Choroid plexus epithelial cell (primary cell): ENCODE results near the gene PROS1.
A peak's percentile ranks its signal among the peaks of the same experiment; 100 is the strongest.
"Not testable (repeated sequence)": the region's sequence is repeated elsewhere in the genome, so short reads cannot be mapped to it uniquely, and the experiment has no call there.

Experiments
- DNase-seq: peaks from one replicate; pipeline ENCODE4 v3.0.0-alpha.2; 2010; ENCODE audit warnings: low read depth
- H3K4me3 ChIP-seq: 2 replicates; pipeline ENCODE4 v1.5.1; 2011; ENCODE audit warnings: low read depth, mild to moderate bottlenecking, control low read depth, low read length, moderate library complexity
- CTCF ChIP-seq: conservative IDR thresholded peaks from 2 replicates; pipeline ENCODE4 v1.5.1; 2011; ENCODE audit warnings: low read depth, mild to moderate bottlenecking, control low read depth, inconsistent platforms, low read length, moderate library complexity

Gene PROS1

GRCh38 chr3:93911206-93911605, 62.5 kb downstream of the PROS1 start:
- no peak overlapping the region for H3K4me3 ChIP-seq
- TF ChIP-seq CTCF: no peak
- no peak for DNase-seq

DNA sequence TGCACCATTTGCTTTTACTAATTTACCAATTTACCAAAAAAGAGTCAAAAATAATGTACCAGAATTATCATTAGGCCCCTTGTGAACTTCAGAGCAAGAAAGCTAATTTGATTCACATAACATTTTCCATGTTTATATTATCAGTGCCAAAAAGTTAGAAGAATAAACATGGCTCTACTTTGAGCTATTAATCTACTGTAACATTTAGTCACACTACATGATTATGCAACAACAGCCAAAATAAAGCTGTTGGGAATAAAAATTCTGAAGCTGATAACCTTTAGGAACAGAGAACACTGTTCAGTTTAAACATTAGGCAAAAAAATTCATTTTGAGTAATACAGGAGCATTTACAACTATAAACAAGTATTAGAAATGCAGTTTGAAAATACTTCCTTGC, 63.6 kb downstream of the PROS1 start:
- TF ChIP-seq CTCF: no peak
- peak; percentile 18 for DNase-seq
- H3K4me3 ChIP-seq: no peak overlapping the region

DNA sequence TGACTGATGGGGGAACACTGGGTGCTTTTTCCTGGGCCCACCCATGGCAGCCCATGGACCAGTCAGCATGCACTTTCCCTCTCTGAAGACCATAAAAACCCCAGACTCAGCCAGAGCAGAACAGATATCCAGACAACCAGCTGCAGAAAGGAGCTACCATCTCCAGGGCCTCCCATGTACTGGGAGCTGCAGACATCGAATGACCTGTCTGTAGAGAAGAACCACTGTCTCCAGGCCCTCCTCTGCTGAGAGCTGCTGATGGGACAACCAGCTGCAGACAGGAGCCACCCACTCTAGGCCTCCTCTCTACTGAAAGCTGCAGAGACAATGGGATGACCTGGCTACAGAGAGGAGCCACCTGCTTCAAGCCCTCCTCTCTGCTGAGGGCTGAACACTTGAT, 66.6 kb downstream of the PROS1 start:
- no peak for TF ChIP-seq CTCF
- no peak for DNase-seq

GRCh38 chr3:93906245-93906644, 67.5 kb downstream of the PROS1 start:
- TF ChIP-seq CTCF: no peak
- DNase-seq: no peak
- H3K4me3 ChIP-seq: no peak overlapping the region

More for the DNA sequence above, 66.6 kb downstream of the PROS1 start:
- no peak overlapping the region for H3K4me3 ChIP-seq

DNA sequence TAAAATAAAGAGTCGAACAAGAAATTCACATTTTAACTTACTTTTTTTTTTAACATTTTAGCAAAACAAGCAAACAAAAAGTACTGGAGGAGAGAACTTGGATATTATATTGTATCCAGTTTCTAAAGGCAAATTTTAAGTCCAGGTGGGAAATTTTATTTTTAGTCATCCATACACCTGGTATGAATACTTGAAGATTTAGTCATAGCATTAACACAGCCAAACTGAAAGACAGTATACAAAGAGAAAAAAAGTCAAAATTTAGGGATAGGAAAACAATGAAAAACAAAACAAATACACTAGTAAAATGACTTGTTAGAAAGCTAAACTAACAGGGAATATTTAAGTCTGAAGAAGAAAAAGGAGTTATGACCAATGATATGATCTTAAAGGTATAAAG, 69.1 kb downstream of the PROS1 start:
- no peak overlapping the region for H3K4me3 ChIP-seq
- DNase-seq: no peak
- TF ChIP-seq CTCF: no peak

DNA sequence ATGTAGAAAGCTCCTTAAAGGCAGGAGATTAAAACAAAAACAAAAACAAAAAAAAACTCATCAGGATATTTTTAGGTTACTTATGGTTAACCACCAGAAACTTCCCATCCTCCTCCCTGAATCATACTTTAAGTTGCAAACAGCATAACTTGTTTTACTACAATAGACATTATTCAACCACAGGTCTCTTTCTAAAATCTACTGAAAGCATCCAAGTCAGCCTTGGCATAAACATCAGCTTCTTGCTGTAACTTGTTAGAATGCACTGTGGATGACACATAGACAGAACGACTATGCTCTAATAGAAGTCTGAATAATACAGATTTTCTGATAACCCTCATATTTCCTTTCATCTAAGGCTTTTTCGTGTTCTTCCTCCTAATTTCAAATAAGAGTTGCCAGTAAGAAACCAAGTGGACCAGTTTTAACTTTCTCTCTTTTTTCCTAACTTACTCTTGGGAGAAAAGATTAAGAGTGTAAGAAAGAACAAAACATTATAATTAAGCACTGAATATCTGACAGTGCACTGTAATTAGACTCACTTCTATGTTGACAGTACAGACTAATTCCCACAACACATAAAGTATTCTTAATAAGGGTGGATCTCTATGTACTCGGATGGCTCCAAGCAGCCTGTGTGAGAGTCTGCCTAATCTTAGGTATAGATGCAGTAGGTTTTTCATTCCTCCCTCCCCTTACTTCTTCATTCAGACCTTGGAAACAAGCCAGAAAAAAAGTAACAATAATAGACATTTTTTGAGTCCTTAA, 95.3 kb downstream of the PROS1 start:
- not testable (repeated sequence) for H3K4me3 ChIP-seq
- peak; percentile 6 for DNase-seq

DNA sequence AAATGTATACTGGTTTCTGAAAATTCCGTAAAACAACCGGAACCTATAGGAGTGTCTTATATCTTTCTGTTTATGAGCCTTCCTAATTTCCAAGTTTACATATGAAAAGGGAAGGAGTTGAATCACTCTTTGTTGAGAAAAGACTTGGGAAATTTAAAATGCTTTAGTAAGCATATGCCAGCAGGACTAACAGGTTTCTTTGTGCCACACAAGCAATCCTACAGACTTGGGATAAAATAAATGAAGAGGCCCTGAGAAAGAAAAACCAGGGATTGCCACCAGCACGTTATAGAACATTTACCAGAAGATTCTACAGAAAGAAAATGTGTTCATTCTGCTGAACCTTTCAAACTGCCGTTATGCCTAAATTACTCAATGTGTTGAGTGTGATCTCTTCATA, 96.3 kb downstream of the PROS1 start:
- DNase-seq, H3K4me3 ChIP-seq: not testable (repeated sequence)

- not testable (repeated sequence) for H3K4me3 ChIP-seq, DNase-seq
Observed at GRCh38 chr3:93873412-93873811, 100.3 kb downstream of the PROS1 start.

GRCh38 chr3:93867425-93867824, 106.3 kb downstream of the PROS1 start:
- DNase-seq: no peak
- no peak for TF ChIP-seq CTCF
- H3K4me3 ChIP-seq: no peak overlapping the region
